ENCODE measurements around the gene NT5C3B.
"Not testable (repeated sequence)": the region's sequence is repeated elsewhere in the genome, so short reads cannot be mapped to it uniquely, and the experiment has no call there.

The NT5C3B gene

GRCh38 chr17:41837761-41838538 is 1.9 kb upstream of the NT5C3B start, which contains the start of gene KLHL10:
Gene KLHL10, plus strand, starts transcription at chr17:41837825. Its CDS starts 108 bp downstream, at chr17:41837933.
- no peak for DNase-seq

GRCh38 chr17:41836550-41837196 is 641 bp upstream of the NT5C3B start:
- no peak for DNase-seq

- DNase-seq: no peak
These were observed 725 bp downstream of the NT5C3B start for GRCh38 chr17:41835214-41835799.

GRCh38 chr17:41829961-41830360 is 6.1 kb downstream of the NT5C3B start:
- DNase-seq: not testable (repeated sequence)

- DNase-seq: no peak
These were observed 10.7 kb downstream of the NT5C3B start for GRCh38 chr17:41825175-41825845.

- DNase-seq: no peak
These were observed 11.9 kb downstream of the NT5C3B start for GRCh38 chr17:41824086-41824485.

- DNase-seq: no peak
These were observed 12.5 kb downstream of the NT5C3B start for GRCh38 chr17:41823580-41823979.

GRCh38 chr17:41823141-41823524 is 12.9 kb downstream of the NT5C3B start:
- DNase-seq: no peak

GRCh38 chr17:41822216-41823140 is 13.6 kb downstream of the NT5C3B start:
- no peak for DNase-seq

- no peak for DNase-seq
These were observed 14.3 kb downstream of the NT5C3B start for GRCh38 chr17:41821776-41822175.

- no peak for DNase-seq
These were observed 18.0 kb downstream of the NT5C3B start for GRCh38 chr17:41818024-41818423.

GRCh38 chr17:41816637-41817320 is 19.3 kb downstream of the NT5C3B start:
- DNase-seq: no peak

GRCh38 chr17:41814195-41814594 is 21.8 kb downstream of the NT5C3B start:
- DNase-seq: no peak

- no peak for DNase-seq
These were observed 22.3 kb downstream of the NT5C3B start for GRCh38 chr17:41813699-41814124.

GRCh38 chr17:41813152-41813680 is 22.8 kb downstream of the NT5C3B start:
- no peak for DNase-seq

GRCh38 chr17:41812381-41813151 is 23.5 kb downstream of the NT5C3B start, which contains the start of gene FKBP10:
Gene FKBP10, plus strand, starts transcription at chr17:41813004. Its CDS starts 31 bp downstream, at chr17:41813035.
- DNase-seq: peak; percentile 78

GRCh38 chr17:41811549-41812380 is 24.3 kb downstream of the NT5C3B start, which contains the start of gene P3H4:
Gene P3H4, minus strand, starts transcription at chr17:41811949. Its CDS starts 34 bp downstream, at chr17:41811915.
- peak; percentile 80 for DNase-seq

GRCh38 chr17:41810659-41811548 is 25.1 kb downstream of the NT5C3B start:
- DNase-seq: no peak

All from NCI-H226 (cell line).